GM18909 (cell line): ENCODE measurements around the gene POLA2.

Experiments used
- ATAC-seq: cut with Tn5 transposase; IDR thresholded peaks from one replicate; pipeline ENCODE4 v1.9.1; 2021; ENCODE audit warnings: mild to moderate bottlenecking; ENCODE audit not compliant: unreplicated experiment, poor library complexity

POLA2 gene

DNA sequence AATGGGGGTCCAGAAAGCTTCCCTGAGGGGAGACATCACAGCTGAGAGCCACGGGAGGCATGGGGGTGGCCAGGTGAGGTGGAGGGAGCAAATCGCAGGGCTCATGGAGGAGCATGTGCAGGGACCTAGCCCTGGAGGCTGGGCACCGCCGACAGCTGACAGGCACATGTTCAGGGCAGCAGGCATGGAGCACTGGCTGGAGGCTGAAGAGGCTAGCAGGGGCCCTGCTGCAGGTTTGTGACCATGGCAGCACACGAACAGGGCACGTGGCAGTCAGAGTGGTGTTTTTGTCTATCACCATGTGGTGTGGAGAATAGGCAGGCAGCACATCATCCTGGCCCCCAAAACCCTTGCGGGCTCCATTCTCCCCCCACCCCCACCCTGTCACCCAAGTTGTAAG, 42.9 kb downstream of the POLA2 start:
- ATAC-seq: no peak

DNA sequence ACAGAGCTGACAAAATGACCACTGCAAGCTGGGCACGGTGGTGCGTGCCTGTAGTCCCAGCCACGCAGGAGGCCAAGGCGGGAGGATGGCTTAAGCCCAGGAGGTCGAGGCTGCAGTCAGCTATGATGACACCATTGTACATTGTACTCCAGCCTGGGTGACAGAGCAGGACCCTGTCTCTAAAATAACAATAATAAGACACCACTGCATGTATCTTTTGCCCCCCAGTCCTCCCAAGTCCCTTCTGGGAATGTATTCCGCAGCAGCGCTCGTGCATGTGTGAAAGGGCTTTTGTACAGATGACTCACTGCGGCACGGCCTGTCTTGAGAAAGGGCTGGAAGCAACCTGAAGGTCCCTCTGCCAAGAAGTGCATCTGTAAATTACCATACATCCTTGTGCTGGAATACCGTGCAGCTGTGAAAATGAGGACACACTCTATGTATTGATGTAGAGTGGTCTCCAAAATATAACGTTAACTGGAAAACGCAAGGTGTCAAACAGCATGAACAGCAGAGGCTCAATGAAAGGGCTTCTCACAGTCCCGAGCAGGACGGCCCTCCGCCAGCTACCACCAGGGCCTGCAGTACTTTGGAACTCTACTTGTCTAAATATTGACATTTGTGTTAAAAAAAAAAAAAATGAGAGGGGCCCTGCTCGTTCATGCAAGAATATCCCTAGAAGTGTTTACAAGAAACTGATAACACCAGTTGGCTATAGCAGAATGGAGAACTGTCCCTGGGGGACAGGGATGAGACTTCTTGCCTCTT, 43.9 kb downstream of the POLA2 start:
- no peak for ATAC-seq

DNA sequence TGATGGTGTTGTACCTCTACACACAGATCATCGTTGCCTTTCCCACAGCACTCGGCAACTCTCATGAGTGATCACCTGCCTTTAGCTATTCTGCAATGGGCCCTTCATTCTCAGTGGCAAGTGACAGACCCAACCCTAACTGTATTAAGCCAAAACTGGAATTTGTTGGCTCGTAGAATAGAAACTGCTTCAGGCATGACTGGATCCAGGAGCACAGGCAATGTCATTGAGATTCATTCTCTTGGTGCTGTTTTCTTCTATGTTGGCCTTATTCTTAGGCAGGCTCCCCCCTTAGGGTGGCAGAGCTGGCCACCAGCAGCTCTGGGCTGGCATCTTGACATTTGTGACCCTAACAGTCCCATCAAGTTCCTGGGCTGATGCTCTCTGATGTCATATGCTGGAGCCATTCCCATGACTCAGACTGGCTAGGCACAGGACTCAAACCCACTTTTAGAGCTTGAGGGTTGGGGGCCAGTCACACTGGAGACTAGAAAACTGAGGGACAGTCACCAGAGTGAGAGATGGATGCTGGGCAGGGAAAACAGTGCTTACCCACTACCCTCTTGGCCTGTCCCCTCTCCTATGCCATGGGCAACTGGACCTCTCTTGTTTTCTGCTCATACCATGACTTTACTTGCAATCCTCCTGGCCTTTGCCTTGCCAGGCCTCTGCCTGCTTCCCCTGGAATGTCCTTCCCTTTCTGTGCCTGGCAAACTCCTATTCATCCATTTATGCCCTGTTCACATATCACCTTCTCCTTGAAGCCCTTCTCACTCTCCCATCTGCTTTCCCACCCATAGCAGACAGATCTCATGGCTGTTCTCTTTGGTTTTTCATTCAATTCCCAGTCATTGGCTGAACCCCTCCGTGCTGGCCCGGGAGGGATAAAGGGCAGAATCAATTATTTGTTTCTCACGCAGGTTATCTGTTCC, 45.8 kb downstream of the POLA2 start:
- no peak for ATAC-seq

DNA sequence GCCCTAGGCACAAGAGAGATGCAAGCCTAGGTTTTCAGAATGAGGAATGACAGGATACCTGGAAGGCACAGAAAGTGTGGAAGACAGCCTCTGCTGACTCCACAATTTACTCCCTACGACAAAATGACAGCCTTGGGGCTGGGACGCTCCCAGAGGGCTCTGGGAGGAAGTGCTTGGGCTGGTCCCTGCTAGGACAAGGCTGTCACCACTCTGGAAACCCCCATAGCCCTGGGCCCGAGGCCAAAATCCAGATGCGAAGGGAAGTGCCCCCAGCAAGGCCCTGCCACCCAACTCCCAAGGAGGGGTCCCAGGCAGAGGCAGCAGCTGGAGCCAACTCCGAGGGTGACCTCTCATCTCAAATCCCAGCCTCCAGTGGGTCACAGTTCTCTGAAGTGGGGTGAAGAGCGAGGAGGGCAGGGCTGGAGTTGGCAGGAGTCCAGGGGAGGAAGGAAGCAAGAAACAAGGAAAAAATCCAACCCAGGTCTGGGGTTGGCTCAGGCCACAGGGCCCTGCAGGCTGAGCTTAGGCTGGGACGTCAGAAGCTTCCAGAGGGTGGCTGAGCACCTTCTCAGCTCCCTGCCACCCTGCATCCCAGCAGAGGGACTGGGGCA, 46.6 kb downstream of the POLA2 start:
- no peak for ATAC-seq

DNA sequence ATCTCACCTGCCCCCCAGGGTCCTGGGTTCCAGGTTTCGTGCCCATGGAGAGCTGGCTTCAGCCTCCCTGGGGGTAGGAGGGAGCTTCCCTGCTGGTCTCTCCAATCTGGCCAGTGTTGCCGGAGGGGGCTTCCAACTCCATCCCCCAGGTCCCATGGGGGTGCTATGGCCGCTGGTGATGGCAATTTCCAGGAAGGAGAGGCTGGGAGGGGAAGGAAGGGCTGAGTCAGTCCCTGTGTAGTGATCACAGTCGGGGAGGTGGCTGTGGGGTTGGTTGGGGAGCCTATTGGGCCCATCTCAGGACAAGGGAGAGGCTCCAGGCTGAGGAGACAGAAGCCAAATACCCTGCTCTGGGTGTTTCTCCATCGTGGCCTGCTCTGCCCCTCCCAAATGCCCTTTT, 47.2 kb downstream of the POLA2 start:
- no peak for ATAC-seq

DNA sequence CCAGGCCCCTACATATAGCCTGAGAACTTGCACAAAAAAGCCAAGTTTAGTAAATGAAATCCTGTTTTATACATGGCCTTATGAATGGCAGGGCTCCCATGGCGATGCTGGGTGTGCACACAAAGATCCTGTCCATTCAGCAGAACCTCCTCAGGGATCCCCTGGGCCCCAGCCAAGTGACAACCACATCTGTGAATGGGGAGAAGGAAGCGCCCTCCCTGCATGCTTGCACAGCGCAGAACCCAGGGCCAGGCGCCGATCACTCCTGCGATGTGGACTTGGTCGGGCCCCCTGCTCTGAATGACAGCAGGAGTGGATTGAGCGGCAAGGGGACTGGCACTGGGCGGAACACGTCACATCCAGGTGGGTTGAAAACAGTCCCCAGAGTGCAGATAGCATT, 48.5 kb downstream of the POLA2 start:
- ATAC-seq: no peak

DNA sequence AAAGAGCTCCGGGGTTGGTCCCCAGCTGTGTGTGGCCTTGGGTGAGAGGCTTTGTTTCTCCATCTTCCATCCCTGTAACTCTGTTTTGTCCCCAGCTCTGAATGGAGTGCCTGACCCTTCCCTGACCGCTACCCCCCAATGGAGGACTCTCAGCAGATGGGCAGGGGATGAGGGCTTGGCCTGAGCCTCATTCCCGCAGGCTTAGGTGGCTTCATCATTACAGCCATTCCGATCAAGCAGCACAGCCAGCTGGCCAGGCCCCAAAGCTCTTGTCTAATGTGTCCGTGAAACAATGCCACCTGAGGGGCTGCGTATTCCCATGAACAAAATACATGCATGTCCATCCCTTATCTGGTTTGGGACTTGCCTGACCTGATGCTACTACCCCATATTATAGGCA, 49.0 kb downstream of the POLA2 start:
- no peak for ATAC-seq

DNA sequence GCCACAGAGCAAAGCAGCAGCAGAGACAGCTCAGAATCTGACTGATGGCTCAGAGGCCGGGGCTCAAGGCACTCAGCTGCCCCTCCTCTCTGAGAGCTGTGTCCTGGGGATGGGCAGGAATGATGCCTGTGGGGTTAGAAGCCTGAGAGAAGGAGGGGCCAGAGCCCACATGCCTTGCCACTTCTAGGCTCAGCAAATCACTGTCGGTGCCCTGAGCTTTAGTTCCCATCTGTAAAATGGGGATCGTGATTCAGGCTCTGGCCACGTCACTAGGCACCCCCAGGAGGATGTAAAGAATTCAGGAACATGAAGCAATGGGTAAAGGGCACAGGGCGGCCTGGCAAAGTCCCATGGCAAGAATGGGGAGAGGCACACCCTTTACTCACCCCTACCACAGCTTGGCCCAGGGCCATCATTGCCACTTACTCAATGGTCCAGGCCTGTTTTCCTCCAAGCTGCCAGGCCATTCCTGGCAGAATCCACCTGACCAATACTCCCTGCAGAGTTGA, 49.5 kb downstream of the POLA2 start:
- no peak for ATAC-seq

DNA sequence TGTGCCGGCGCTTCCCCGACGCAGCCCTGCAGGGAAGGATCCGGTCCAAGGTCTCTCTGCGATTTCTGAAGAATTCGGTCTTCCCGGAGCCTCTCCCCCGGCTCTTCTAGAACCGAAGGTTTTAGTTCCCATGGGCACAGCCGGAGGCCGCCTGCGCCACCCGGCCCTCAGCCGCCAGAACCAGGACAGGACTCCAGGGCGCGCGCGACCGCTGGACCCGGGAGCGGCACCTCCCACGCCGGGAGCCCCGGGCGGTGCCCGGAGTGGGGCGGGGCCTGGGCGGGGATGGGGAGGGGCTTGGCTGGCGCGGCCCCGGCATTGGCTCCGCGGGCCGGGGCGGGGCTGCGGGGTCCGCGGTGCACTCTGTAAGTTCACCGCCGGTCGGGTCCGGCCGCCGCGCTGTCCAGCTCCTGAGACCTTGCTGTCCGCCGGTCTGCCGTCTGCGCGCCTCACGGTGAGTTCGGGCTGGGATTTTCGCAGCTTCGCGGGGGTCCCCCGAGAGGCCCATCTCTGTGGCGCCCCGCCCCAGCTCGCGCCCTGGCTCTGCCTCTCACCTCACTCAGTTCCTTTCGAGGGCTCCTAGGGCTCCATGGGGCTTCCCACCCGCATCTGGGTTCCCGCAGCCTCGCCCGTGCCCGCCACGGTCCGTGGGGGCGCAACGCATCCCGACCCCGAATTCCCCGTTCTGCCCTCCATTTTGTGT, 52.9 kb downstream of the POLA2 start, which contains the start of gene CDC42EP2:
Gene CDC42EP2 (plus strand): TSS at position 366 of the 703 bp plus-strand sequence. CDS start 6,033 bp downstream, outside the sequence.
- ATAC-seq: peak; percentile 80

DNA sequence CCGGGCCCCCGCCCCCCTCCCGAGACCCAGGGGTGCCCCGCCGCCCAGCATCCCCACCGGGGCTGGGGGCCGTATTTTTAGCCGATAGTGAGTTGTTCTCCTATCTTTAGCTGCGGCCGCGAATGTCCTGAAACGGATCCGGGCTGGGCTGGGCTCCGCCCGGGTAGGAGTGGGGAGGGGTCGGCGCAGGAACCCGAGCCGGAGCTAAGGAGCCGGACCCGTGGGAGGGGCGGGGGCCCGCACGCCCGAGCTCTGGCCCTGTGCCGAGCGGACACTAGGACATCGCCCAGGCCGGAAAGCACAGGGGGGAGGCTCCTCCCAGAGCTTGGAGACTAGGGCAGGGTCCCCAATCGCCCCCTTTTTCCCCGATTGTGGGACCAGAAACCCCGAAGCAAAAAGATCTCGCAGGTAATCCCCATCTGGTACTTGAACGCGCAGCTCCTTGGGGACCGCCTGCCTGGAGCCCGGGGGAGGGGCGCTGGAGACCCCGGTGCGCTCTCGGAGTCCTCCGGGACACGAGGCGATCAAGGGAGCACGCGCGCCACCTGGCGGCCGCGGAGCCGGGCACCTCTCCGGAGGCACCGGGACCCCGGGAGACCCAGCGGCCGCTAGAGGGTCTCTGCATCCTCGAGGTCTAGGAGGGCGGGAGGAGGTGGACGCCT, 53.6 kb downstream of the POLA2 start:
- ATAC-seq: no peak

DNA sequence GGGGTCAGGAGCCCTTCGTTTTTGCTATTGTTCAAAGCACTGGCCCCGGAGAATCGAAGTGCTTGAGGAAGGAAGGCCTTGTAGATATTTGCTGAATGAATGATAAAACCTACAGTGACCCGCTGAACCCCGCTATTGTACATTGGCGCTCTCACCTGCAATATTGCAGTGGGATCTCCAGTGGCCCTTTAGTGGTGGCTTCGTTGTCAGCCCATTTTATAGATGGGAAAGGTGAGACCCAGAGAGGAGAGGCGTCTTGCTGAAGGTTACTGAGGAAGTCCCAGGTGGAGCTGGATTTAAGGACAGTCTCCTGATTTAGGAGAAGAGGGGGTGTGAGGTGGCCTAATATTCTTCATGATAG, 54.1 kb downstream of the POLA2 start:
- no peak for ATAC-seq

DNA sequence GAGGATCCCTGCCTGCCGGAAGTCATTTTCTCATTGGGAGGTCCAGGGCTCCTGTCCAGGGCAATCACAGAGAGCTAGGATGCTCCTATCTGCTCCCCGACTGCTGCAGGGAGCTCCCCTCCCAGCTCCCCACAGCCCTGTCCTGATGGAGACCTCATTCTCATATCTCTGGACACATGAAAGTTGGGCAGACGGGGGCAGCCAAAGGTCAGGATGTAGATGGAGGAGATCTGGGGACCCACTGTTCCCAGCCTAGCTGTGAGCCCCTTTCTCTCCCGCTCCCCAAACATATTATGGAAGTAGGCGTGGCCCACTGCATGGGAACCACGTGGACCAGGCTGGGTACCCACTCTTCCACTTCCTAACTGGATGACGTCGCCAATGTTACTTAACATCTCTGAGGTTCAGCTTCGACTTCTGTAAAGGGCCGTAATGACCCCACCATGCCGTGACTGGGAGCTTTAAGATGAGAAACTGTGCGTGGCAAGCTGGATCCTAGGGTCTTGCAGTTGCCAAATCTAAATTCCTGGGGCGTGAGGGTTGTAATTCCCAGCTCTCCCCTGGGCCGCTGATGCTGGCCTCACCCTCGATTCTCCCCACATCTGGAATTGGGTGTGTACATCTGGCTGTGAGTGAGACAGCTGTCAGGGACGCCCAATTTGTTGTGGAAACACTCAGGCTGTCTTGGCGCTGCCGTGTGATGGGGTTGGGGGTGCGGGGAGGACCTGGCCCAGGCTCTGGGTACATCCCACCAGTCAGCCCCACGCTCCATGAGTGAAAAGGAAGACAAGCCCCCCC, 54.7 kb downstream of the POLA2 start:
- no peak for ATAC-seq

DNA sequence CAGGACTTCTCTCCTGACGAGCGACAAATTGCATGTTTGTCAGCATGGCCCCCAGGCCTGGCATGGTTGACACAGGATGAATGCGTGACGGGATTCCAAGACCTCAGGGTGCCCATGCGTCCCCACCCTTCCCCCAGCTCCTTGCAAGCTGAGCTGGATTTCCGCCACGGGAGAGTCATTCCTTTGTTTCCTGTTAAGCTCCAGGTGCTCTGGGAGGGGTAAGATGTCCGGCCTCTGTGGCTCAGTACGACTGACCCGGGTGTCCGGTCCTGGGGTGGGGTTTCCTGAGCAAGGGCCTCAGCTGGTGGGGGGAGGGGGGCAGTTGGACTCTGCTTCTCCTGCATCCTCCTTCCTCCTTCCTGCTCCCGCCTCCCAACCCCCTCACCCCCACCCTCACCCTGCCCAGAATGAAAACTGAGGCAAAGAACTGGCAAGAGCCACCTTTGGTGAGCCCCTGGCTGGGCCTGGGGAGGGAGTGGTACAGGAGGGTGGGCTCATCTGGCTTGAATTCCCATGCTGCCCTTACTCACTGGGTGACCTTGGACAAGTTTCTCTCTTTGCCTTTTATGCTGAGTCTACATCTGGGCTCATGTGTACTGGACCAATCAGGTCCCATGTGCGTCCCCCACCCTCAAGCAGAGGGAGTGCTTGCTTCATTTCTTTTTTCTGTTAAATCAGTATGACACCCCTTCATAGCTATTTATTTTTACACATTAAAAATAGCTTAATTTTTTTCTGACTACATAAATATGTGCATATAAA, 55.4 kb downstream of the POLA2 start:
- no peak for ATAC-seq

DNA sequence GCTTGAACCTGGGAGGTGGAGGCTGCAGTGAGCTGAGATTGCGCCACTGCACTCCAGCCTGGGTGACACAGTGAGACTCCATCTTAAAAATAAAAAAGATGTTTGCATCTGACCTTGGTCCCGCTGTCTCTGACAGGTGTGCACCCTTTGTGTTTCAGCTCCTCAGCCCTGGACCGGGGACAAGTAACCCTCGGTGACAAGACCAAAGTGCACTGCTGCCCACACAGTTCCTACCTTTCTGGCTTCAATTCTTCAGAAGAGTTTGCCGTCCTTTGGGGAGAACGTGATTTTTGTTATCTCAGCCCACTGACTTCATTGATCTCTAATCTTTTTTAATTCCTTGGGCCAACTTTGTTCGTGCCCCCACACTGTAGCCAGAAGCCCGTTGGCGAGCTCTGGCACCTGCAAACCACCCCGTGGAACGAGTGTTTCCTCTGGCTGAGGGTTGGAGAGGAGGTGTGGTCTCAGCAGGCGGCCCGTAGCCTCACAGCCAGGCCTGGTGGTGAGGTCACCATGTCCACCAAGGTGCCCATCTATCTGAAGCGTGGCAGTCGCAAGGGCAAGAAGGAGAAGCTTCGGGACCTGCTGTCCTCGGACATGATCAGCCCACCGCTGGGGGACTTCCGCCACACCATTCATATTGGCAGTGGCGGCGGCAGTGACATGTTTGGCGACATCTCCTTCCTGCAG, 58.8 kb downstream of the POLA2 start:
- ATAC-seq: no peak

DNA sequence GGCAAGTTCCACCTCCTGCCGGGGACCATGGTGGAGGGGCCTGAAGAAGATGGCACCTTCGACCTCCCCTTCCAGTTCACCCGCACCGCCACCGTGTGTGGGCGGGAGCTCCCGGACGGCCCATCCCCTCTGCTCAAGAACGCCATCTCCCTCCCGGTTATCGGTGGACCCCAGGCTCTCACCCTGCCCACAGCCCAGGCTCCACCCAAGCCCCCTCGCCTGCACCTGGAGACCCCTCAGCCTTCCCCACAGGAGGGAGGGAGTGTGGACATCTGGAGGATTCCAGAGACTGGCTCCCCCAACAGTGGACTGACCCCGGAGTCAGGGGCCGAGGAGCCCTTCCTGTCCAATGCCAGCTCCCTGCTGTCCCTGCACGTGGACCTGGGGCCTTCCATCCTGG, 59.3 kb downstream of the POLA2 start:
- no peak for ATAC-seq

DNA sequence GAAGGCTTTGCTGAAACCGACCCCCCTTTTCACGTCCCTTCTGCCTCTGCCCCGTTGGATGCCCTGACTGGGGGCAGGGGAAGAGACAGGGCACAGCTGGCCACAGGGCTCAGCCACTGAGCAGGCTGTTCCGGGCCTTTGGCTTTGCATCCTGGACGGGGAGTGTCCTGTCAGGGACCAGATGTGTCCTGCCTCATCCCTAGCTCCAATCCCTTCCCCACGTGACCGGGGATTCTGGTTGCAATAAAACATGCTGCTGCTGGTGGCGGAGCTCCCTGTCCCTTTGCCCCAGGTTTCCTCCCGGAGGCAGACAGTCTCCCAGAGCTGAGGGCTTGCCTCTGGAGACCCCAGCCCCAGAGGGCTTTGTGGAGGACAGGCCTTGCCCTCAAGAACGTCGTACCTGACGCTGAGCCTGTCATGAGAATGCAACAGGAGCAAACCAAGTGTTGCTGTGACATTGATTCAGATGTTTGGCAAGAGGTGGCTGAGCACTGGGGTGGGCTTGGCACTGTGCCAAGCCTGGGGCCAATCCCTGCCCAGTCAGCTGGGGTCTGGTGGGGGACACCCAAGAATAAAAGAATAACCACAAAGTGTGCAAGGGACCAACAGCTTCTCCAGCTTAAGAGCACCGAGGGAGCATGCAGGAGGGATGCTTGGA, 60.2 kb downstream of the POLA2 start:
- no peak for ATAC-seq

DNA sequence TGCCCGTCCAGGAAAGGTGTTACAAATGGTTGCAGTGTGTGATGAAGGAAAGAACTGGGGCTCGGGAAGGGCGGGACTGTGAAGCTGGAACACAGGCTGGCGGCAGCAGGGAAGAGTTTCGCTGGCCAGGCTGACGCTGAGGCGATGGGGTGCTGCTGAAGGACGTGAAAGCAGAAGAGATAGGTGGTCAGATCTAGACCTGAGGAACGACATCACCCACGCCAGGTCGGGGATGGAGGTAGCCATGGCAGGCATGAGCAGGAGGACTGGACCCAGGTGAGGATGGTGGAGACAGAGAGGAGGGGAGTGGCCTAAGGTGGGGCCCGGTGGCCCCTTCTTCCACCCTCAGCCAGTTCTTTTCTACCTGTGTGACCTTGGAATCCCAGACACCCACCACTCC, 62.1 kb downstream of the POLA2 start:
- no peak for ATAC-seq
